ENCODE results near the gene LRRC25.
"Not testable (repeated sequence)": the region's sequence is repeated elsewhere in the genome, so short reads cannot be mapped to it uniquely, and the experiment has no call there.

The LRRC25 gene

DNA sequence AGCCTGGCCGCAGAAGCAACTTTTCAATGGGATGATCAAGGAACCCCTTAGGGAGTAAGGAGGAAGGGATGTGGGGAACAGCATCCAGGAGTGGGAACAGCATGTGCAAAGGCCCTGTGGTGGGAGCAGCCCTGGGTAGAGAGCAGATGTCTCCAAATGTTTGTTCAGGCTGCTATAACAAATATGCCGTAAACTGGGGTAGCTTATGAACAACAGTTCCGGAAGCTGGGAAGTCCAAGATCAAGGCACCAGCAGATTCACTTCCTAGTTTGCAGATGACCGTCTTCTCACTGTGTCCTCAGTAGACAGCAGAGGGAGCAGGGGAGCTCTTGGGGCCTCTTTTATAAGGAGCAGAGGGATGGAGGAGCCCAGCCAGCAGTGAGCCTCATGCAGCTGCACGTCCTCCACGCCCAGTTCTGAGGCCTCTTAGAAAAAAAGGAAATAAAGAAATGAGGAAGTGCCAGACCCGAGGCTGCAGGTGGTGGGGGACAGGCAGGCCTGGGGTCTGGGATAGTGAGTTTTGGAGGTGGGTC, 4.2 kb upstream of the LRRC25 start:
- DNase-seq, result peak; percentile 64

DNA sequence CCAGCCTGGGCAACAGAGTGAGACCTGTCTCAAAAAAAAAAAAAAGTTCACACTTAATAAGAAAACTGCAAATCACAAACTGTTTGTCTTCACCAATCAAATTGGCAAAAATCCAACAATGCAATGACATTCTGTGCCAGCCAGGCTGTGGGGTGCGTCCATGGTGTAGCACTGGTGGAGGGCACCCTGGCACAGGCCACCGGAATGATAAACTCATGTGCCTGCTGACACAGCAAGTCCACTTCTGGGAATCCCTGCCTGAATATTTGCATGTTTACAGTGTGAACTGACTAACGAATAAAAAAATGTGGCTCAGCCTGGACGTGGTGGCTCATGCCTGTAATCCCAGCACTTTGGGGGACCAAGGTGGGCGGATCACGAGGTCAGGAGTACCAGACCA, 1.6 kb upstream of the LRRC25 start:
- peak; percentile 50 for DNase-seq

DNA sequence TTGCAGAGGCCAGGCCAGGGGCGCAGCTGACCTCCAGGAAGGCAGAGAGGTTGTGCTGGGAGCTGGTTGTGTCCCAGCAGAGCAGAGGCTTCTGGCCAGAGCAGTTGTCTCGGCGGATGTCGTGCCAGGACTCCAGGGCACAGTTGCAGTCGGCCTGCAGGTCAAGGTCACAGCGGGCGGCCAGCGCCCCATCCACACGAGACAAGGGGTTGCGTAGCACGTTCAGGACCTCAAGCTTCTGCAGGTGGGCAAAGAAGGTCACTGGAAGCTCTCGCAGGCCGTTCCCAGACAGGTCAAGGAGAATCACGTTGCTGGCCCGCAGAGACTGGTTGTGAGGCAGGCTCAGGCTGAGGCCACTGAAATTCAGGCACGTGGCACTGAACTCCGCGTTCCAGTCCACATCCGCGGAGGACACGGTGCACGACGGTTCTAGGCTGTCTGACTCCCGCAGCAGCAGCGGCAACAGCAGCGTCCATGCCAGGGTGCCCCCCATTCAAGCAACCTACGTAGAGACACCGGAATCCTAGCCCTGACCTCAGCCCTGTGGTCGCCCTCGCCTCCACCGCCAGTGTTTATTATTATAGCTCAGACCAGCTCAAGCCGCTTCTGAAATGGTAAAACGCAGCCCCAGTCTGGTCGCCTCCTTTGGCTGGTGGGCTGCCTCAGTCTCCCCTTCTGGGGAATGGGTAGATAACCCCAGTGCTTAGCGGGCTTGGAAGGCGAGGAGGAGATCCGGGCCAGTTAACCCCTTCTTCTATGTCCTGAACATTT, 766 bp downstream of the LRRC25 start:
- no peak for DNase-seq

DNA sequence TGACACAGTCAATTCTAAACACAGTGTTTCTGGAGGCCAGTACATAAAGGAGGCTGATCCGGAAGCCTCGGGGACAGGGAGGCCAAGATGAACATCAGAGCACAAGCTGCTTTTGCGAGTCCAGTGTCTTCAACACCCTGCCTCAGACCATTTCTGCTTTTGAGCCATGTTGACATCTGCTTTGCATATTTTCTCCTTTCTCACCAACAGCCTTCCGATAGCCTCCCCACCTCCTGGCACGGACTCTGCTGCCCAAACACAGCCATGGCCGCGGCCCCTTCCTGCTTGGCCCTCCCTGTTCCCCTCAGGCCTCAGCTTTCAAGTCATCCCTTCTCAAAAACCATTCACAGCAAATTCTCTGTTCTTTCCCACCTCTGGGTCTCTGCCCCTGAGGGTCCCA, 3.6 kb downstream of the LRRC25 start:
- DNase-seq, result no peak

DNA sequence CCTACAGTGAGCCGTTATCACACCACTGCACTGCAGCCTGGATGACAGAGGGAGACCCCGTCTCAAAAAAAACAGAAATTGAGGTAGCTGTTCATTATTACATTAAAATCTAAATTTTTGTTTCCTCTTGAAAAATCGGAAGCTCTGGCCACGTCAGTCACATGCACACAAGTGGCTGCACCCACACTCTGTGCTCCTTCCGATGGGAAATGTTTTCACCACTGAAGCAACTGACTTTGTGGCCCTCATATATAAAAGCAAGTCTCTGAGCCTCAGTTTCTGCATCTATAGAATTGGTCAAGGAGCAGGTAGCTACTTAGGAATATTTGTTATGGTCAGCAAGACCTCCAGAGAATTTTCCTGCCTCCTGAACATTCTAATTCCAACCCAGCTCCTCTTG, 4.5 kb downstream of the LRRC25 start:
- DNase-seq, result no peak

DNA sequence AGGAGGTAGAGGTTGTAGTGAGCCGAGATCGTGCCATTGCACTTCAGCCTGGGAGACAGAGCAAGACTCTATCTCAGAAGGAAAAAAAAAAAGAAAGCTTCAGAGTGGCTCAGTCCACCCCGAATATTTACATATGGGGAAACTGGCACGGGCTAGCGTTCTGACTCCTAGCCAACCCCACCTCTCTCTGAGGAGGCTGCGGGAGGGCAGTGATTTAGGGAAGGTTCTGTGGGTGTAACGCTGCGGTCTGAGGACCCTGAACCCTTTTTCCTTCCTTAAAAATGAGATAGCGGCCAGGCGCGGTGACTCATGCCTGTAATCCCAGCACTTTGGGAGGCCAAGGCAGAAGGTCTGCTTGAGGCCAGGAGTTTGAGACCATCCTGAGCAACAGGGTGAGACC, 5.0 kb downstream of the LRRC25 start:
- DNase-seq, result no peak

DNA sequence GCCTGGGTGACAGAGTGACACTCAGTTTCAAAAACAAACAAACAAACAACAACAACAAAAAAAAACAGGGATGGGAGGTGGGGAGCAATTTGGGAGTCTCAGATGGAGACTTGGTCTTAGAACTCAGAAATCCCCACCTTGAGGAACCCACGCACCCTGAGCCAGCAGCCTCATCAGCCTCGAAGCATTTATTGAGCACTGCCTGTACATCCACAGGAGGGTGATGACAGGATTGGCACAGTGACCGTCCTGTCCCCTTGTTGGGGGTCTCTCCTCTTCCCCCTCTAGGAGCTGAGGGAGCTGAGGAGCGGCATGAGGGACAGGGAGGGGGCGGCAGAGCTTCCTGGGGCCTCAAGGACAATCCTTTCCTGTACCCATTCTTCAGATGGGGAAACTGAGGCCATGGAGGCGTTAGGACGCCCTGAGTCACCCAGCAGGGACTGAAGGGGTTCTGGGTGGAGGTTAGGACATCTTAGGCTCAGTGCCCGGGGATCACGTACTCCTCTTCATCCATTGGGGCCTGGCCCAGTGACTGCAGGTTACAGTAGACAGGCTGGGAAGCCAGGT, 5.8 kb downstream of the LRRC25 start:
- DNase-seq, result no peak

DNA sequence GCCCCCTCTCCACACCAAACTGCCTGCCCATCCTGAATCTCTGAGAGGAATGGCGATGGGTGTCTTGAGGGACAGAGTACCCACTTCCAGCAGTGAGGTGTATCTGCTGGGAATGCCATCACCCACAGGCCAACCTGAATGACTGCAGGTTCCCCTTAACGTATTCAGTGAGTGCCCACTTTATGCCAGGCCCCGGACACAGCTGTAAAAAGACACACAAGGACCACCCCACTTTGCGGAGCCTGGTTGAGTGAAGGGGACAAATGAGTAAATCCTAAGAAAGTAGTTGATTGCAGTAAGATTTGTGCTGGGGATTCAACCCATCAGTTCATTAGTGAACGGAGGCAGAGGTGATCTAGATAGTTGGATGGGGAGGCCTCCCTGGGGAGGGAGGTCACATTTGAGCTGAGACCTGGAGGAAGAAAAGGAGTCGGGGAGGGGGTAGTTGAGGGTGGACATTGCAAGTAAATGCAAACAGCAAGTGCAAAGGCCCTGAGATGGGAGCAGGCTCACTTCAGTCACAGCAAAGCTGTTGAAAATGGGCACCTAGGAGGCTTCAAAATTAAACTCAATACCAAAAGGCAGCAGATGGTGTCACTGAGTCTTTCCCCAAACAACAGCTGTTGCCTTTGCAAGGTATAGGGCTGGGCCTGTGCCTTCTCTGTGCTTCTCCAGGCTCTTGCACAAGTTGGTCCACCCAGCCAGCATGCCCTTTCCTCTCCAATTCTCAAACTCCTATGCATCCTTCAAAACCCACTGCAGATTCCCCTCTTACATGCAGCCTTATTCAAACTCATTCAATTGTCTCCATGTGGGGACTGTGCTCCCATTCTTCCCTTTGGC, 7.1 kb downstream of the LRRC25 start:
- DNase-seq, result no peak

DNA sequence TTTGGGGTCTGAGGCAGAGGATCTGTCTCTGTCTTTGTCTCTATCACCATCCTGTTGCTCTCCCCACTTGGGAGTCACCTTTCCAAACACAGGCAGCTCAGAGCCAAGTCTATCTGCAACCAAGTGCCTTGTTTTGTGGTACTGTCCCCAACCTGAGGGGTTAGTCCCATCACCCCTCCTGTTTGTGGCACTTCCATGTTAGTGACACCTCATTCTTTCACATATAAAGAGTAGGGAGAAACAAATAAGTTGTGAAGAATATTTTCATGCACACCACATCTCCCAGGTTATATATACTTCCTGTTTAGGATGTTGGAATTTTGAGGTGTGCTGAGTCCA, 7.7 kb downstream of the LRRC25 start:
- DNase-seq, result no peak

DNA sequence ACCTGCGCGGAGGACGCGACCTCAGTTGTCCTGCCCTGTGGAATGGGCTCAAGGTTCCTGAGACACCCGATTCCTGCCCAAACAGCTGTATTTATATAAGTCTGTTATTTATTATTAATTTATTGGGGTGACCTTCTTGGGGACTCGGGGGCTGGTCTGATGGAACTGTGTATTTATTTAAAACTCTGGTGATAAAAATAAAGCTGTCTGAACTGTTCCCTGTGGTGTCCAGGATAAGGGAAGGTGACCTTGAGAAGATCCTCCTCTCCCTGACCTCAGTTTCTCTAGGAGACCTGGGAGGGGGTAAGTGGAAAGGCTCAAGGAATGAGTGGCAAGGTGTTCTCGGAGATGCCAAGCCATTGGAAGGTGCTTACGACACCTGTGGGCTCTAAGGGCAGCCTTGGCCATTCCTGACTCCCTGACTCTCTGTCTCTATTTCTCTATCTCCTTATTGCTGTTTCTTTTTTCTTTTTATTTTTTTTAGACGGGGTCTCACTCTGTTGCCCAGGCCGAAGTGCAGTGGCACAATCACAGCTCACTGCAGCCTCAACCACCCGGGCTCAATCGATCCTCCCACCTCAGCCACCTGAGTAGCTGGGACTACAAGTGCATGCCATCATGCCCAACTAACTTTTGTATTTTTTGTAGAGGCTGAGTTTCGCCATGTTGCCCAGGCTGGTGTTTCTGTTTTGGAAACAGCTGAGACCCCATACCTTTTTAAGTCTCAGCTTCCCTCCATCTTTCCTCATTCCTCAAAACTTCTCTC, 8.3 kb downstream of the LRRC25 start:
- no peak for DNase-seq

DNA sequence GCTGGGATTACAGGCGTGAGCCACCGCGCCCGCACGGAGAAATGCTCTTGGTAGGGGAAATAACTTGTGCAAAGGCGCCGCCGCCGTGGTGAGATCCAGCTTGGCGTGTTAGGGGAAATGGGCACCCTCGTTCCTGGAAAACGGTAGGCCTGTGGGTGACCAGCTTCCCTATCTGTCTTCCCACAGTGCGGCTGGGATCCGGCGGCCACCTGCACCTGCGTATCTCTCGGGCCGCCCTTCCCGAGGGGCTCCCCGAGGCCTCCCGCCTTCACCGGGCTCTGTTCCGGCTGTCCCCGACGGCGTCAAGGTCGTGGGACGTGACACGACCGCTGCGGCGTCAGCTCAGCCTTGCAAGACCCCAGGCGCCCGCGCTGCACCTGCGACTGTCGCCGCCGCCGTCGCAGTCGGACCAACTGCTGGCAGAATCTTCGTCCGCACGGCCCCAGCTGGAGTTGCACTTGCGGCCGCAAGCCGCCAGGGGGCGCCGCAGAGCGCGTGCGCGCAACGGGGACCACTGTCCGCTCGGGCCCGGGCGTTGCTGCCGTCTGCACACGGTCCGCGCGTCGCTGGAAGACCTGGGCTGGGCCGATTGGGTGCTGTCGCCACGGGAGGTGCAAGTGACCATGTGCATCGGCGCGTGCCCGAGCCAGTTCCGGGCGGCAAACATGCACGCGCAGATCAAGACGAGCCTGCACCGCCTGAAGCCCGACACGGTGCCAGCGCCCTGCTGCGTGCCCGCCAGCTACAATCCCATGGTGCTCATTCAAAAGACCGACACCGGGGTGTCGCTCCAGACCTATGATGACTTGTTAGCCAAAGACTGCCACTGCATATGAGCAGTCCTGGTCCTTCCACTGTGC, 9.1 kb downstream of the LRRC25 start:
- peak; percentile 60 for DNase-seq

DNA sequence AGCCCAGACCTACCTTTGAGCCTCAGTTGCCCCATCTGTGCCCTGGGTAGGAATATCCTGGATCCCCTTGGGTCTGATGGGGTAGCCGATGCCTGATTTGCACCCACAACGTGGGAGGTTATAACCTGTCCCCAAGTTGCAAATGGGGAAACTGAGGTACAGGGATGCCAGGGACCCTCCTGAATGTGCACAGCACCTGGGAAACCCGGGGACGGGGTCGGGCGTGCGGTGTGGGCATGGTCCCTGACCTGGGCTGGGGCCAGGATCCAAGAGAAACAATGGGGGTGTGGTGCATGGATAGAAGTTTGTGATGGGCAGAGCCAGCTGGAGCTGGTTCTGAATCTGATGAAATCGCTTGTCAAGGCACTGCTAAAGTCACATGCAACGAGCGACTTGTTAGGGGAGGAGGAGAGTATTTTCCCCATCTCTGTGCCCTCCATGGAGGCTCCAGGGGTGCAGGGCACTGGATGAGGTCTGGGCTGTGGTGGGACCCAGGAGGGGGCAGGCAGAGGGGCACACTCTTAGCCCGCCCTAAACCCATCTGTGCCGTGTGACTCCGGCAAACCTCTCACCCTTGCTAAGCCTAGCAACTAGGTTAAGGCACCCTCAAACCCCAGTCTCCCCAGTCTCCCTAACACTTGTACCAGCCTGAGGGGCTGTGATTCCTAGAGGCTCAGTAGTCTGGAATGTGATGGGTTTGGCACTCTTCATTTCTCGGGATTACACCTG, 10.7 kb downstream of the LRRC25 start:
- peak; percentile 49 for DNase-seq

DNA sequence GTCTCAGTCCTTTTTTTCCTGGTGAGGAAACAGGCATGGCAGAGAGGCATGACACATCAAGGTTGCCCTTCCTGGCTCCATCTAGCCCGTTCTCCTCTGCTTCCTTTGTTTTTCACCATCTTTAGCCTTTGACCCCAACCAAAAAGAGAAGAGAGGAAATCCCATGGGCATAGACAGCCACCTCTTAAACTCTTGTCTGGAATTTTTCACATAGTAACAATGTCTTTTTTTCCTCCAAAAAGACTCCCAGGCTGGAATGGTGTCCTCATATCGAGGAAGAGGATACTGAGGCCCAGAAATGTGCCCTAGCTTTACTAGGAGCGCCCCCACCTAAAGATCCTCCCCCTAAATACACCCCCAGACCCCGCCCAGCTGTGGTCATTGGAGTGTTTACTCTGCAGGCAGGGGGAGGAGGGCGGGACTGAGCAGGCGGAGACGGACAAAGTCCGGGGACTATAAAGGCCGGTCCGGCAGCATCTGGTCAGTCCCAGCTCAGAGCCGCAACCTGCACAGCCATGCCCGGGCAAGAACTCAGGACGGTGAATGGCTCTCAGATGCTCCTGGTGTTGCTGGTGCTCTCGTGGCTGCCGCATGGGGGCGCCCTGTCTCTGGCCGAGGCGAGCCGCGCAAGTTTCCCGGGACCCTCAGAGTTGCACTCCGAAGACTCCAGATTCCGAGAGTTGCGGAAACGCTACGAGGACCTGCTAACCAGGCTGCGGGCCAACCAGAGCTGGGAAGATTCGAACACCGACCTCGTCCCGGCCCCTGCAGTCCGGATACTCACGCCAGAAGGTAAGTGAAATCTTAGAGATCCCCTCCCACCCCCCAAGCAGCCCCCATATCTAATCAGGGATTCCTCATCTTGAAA, 11.5 kb downstream of the LRRC25 start, which contains the start of gene GDF15:
Gene GDF15, plus strand, starts transcription at position 484 of the 868 bp plus-strand sequence. Its CDS starts 32 bp downstream, at position 516.
- DNase-seq, result peak; percentile 42

DNA sequence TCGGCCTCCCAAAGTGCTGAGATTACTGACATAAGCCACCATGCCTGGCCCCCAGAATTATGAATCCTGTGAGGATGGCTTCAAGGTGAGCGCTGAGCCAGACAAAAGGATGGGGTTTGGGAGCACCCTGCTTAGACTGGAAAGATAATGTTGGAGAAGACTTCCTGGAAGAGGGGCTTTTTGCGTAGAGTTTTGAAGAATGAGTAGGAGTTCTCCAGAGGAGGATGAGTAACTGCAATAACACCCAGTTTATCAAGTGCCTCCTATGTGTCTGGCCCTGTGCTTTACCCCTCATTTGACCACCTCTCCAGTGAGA, 12.1 kb downstream of the LRRC25 start:
- DNase-seq, result no peak

DNA sequence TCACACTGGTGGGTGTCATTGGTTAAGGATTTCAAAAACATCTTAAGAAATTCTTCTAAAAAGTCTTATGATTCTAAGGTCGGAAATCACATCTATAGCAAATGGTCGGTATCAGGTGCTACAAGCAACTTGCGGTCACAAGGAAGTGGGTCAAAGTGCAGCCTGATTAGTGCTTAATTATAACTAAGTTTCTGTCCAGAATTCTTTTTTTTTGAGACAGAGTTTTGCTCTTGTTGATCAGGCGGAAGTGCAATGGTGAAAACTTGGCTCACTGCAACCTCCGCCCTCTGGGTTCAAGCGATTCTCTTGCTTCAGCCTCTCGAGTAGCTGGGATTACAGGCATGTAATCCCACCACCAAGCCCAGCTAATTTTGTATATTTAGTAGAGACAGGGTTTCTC, 12.6 kb downstream of the LRRC25 start:
- DNase-seq, result no peak

DNA sequence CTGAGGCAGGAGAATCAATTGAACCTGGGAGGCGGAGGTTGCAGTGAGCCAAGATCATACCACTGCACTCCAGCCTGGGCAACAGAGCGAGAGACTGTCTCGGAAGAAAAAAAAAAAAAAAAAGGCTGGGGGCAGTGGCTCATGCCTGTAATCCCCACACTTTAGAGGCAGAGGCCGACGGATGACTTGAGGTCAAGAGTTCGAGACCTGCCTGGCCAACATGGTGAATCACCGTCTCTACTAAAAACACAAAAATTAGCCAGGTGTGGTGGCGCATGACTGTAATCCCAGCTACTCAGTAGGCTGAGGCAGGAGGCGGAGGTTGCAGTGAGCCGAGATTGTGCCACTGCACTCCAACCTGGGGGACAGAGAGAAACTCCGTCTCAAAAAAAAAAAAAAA, 13.8 kb downstream of the LRRC25 start:
- not testable (repeated sequence) for DNase-seq

DNA sequence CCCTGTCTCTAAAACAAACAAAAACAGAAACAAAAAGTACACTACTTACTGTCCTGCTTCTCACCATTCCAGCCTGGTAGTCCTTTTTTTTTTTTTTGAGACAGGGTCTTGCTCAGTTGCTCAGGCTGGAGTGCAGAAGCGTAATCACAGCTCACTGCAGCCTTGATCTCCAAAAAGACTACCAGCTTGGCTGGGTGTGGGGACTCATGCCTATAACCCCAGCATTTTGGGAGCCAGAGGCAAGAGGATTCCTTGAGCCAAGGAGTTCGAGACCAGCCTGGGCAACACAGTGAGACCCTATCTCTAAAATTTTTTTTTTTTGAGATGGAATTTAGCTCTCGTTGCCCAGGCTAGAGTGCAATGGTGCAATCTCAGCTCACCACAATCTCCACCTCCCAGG, 16.6 kb downstream of the LRRC25 start:
- no peak for DNase-seq

DNA sequence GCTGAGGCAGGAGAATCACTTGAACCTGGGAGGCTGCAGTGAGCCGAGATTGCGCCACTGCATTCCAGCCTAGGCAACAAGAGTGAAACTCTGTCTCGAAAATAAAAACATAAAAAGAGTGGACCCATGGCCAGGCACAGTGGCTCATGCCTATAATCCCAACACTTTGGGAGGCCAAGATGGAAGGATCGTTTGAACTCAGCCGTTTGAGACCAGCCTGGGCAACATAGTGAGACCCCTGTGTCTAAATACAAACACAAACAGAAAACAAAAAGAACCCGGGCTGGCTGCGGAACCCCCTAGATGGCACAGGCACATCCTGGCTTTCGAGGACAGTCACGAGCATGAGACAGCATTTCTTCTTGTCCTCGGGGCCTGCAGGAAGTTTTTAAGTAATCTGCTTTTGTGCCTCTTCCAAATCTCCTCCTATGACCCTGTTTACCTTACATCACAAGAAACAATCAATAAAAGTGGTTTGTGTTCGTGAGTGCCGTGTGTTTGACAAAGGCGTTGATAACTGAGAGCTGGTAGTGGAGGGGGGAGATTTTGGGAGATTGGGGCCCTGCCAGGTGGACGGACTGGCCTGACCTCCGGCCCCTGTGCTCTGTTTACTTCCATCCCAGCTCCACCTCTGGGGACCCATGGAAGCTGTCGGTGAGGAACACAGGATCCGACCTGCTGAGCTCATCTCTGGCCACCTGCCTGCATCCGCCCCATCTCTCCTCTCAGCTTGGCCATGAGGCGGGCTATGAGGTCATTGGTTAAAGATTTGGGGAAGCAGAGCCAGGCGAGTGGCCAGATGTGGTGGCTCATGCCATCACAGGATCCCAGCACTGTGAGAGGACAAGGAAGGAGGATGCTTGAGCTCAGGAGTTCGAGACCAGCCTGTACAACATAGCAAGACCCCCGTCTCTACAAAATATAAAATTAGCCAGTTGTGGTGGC, 17.3 kb downstream of the LRRC25 start:
- peak; percentile 82 for DNase-seq

DNA sequence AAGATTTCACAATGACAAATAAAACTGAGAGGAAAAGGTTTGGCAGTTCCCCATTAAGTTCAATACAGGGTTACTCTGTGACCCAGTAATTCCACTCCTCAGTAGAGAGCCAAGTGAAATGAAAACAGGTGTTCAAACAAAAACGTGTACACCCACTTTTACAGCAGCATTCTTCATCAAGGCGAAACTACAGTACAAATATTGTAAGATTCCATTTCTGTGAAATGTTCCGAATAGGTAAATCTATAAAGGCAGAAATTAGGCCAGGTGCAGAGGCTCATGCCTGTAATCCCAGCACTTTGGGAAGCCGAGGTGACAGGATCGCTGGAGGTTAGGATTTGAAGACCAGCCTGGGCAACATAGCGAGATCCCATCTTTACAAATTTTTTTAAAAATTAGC, 20.4 kb downstream of the LRRC25 start:
- no peak for DNase-seq

All from fibroblast of skin of right biceps (primary cell).